HepG2 (cell line): ENCODE measurements around the gene APCDD1L. TPM values are rescaled to one million over a fixed set of nuclear protein-coding genes. Genes with fewer than 3 reads are reported as not detected.

Experiments used
- ATAC-seq: fragments of 200-7000 bp; cut with Tn5 transposase; 3 replicates; pipeline ENCODE4 v1.9.1; 2020; ENCODE audit warnings: mild to moderate bottlenecking, moderate library complexity
- BruUV-seq: library from RNA; stranded (reverse); fragments of 400-500 nt; replicated peaks from 2 replicates; lab custom pipeline; 2021; lab: Mats Ljungman, UMichigan
- CTCF ChIA-PET: fragments of 300-600 bp; formaldehyde crosslinking; extraction: SDS; loops from one replicate; lab custom pipeline; 2021; ENCODE audit warnings: low total read pairs, inconsistent platforms, low intra/inter-chr PET ratio; lab: Yijun Ruan, JAX
- POLR2A ChIA-PET: fragments of 350-600 bp; sonication (Branson Sonifier 250); formaldehyde crosslinking; loops from one replicate; lab custom pipeline; 2020; ENCODE audit warnings: antibody characterized with exemption, inconsistent platforms; lab: Yijun Ruan, JAX
- DNase-seq: peaks from one replicate; pipeline ENCODE4 v3.0.0-alpha.2; 2015; ENCODE audit warnings: low spot score
- FAIRE-seq: peaks from 3 replicates; lab custom pipeline; 2011; peaks lifted over from hg19 to GRCh38; lab: Jason Lieb, UNC
- H2AFZ ChIP-seq: one replicate; pipeline ENCODE4 v1.6.1; 2011; ENCODE audit warnings: low read length, inconsistent platforms
- H3K27ac ChIP-seq: fragments of 300-600 bp; 3 replicates; pipeline ENCODE4 v1.8.0; 2011; ENCODE audit warnings: mixed run types, mild to moderate bottlenecking, mixed read lengths, low read length, inconsistent platforms; ENCODE audit not compliant: insufficient read depth; ENCODE audit errors: extremely low read length
- H3K27me3 ChIP-seq, 2 experiments: fragments of 200-600 bp in 1 of 2; 2 replicates in 1 of 2; 3 replicates in 1 of 2; pipeline versions ENCODE4 v1.6.0 to v1.8.0; 2011; ENCODE audit warnings: low read length in 2 of 2, mild to moderate bottlenecking in 2 of 2, moderate library complexity in 2 of 2, inconsistent platforms in 1 of 2; ENCODE audit not compliant: insufficient read depth in 2 of 2, control insufficient read depth in 1 of 2
- H3K36me3 ChIP-seq, 2 experiments: fragments of 200-600 bp in 1 of 2; replicated peaks in 1 of 2; 2 replicates in 1 of 2; 3 replicates in 1 of 2; pipeline versions ENCODE4 v1.5.1 to v1.8.0; 2011; ENCODE audit warnings: low read length in 2 of 2, inconsistent platforms in 1 of 2; ENCODE audit not compliant: insufficient read depth in 2 of 2, control insufficient read depth in 1 of 2
- H3K4me1 ChIP-seq: 2 replicates; pipeline ENCODE4 v1.5.1; 2012; ENCODE audit warnings: low read length, inconsistent platforms; ENCODE audit not compliant: insufficient read depth
- H3K4me2 ChIP-seq: 2 replicates; pipeline ENCODE4 v1.6.0; 2011; ENCODE audit warnings: low read depth, low read length, inconsistent platforms
- H3K4me3 ChIP-seq, 3 experiments: fragments of 200-600 bp in 1 of 3; sonication (generic), shearing (Covaris generic) in 1 of 3; replicated peaks in 1 of 3; 2 replicates each; pipeline ENCODE4 v1.5.1; 2011 to 2016; ENCODE audit warnings: low read length in 3 of 3, inconsistent platforms in 2 of 3, low read depth in 2 of 3, mild to moderate bottlenecking in 2 of 3, control low read depth in 1 of 3, mixed read lengths in 1 of 3; ENCODE audit not compliant: insufficient read depth in 1 of 3
- H3K79me2 ChIP-seq: one replicate; pipeline ENCODE4 v1.6.1; 2011; ENCODE audit warnings: low read length, inconsistent platforms; ENCODE audit not compliant: insufficient read depth
- H3K9ac ChIP-seq: 2 replicates; pipeline ENCODE4 v1.6.0; 2011; ENCODE audit warnings: mild to moderate bottlenecking, low read depth, low read length, inconsistent platforms; ENCODE audit not compliant: insufficient read depth
- H3K9me3 ChIP-seq: 2 replicates; pipeline ENCODE4 v1.5.1; 2012; ENCODE audit warnings: mild to moderate bottlenecking, low read length
- H4K20me1 ChIP-seq: 2 replicates; pipeline ENCODE4 v1.6.0; 2011; ENCODE audit warnings: inconsistent platforms, mild to moderate bottlenecking, low read length, moderate library complexity; ENCODE audit not compliant: insufficient read depth
- ATRX ChIP-seq: sonication (generic); formaldehyde crosslinking; IDR thresholded peaks from 2 replicates; pipeline ENCODE4 v1.4.0; 2020; ENCODE audit warnings: missing genetic modification reagents, borderline replicate concordance
- CENPT ChIP-seq: sonication (generic); formaldehyde crosslinking; IDR thresholded peaks from 2 replicates; pipeline ENCODE4 v1.8.0; 2022; ENCODE audit warnings: low read depth, mild to moderate bottlenecking, moderate library complexity, missing genetic modification reagents
- DBP ChIP-seq: sonication (generic); formaldehyde crosslinking; IDR thresholded peaks from 2 replicates; pipeline ENCODE4 v1.4.0; 2020; ENCODE audit warnings: missing genetic modification reagents; ENCODE audit errors: not compliant biosample characterization
- DMTF1 ChIP-seq: sonication (generic); formaldehyde crosslinking; IDR thresholded peaks from 2 replicates; pipeline ENCODE4 v1.4.0; 2020; ENCODE audit warnings: mild to moderate bottlenecking, missing genetic modification reagents
- ETV6 ChIP-seq: sonication (generic); formaldehyde crosslinking; conservative IDR thresholded peaks from 2 replicates; pipeline ENCODE4 v1.4.0; 2020; ENCODE audit warnings: missing genetic modification reagents
- PCBP2 ChIP-seq: fragments of 200-400 bp; formaldehyde crosslinking; optimal IDR thresholded peaks from 2 replicates; pipeline ENCODE3; 2018; ENCODE audit warnings: low read length, low read depth; ENCODE audit not compliant: poor library complexity, severe bottlenecking
- RELA ChIP-seq: sonication (generic); formaldehyde crosslinking; IDR thresholded peaks from 2 replicates; pipeline ENCODE4 v1.4.0; 2020; ENCODE audit warnings: missing genetic modification reagents
- SIX4 ChIP-seq: sonication (generic); formaldehyde crosslinking; IDR thresholded peaks from 2 replicates; pipeline ENCODE4 v1.4.0; 2020; ENCODE audit warnings: missing genetic modification reagents
- TEAD3 ChIP-seq: optimal IDR thresholded peaks from 2 replicates; pipeline ENCODE3; 2016; ENCODE audit warnings: borderline replicate concordance
- ZNF143 ChIP-seq: sonication (generic); formaldehyde crosslinking; IDR thresholded peaks from 2 replicates; pipeline ENCODE4 v1.4.0; 2020; ENCODE audit warnings: missing genetic modification reagents
- ZNF251 ChIP-seq: sonication (generic); formaldehyde crosslinking; IDR thresholded peaks from 2 replicates; pipeline ENCODE4 v1.9.0; 2021; ENCODE audit warnings: mild to moderate bottlenecking, missing genetic modification reagents
- ZNF275 ChIP-seq: sonication (generic); formaldehyde crosslinking; IDR thresholded peaks from 2 replicates; pipeline ENCODE4 v1.8.0; 2022; ENCODE audit warnings: missing genetic modification reagents, mild to moderate bottlenecking, inconsistent platforms, borderline replicate concordance
- WGBS: methylation state at CpG from one replicate; pipeline ENCODE4 v1.1.6; 2017; ENCODE audit warnings: low lambda C conversion rate; 5-methylcytosine and 5-hydroxymethylcytosine counted together
- in situ Hi-C: cut with HindIII; loops from 2 replicates; pipeline ENCODE4 v1.10.0; 2017; ENCODE audit warnings: low pct_unique_long_range_greater_than_20kb; ENCODE audit not compliant: extremely low pct_ligation_motif_present
- intact Hi-C: fragments of 100-400 bp; cut with micrococcal nuclease; formaldehyde crosslinking; loops from one replicate; pipeline ENCODE4 v1.10.0; 2022; ENCODE audit not compliant: unreplicated experiment
- polyA plus RNA-seq, 8 experiments: library from polyadenylated mRNA; depleted of rRNA in 3 of 8; stranded (reverse) in 7 of 8; unstranded in 1 of 8; fragments of >200 nt; fragmentation: Illumina TruSeq in 4 of 8; extraction: Trizol in 4 of 8; gene quantifications; 2 replicates each; pipeline versions ENCODE4 v1.2.1 to v1.2.3, GENCODE V29; 2011 to 2016; ENCODE audit warnings: low read depth in 4 of 8, missing spikeins in 1 of 8, mixed read lengths in 1 of 8; ENCODE audit not compliant: insufficient read depth in 1 of 8
- total RNA-seq, 5 experiments: library from RNA; depleted of rRNA; stranded (reverse); fragments of >200 nt; fragmentation: Illumina TruSeq; extraction: Trizol; gene quantifications; 2 replicates each; pipeline ENCODE4 v1.2.3, GENCODE V29; 2016; ENCODE audit warnings: low read depth in 1 of 5

Gene APCDD1L
- total and polyA plus RNA-seq, 2 of the 13 experiments (the other 11 are each of a cell fraction or from before 2014, with no cell fraction given): not detected

GRCh38 chr20:58544891-58545290 is 29.7 kb upstream of the APCDD1L start:
- Histone ChIP-seq H2AFZ (no peak overlapping the region), H3K27ac (no peak overlapping the region), H3K9me3 (no peaks in the 10 kb centered on the region), H3K9ac (no peak overlapping the region), H3K4me3 (no peak overlapping the region), H3K79me2 (no peaks in the 10 kb centered on the region), H3K27me3 (peaks cover 7 to 79% of the 10 kb centered on the region in 2 experiments), H4K20me1 (no peaks in the 10 kb centered on the region), H3K36me3 (no peaks in the 10 kb centered on the region), H3K4me1 (no peaks in the 10 kb centered on the region), H3K4me2 (no peak overlapping the region)
- intact Hi-C loops: no loop called here
- ATAC-seq (no peak), DNase-seq (no peak), FAIRE-seq (no peak)
- WGBS: 50% methylated on average over 4 of the region's 4 CpGs
- TF ChIP-seq RELA (CRISPR knock-in tag): no peak
- TF ChIP-seq ZNF275 (CRISPR knock-in tag): no peak
- no peak for TF ChIP-seq ATRX (CRISPR knock-in tag)
- no peak for TF ChIP-seq TEAD3 (CRISPR knock-in tag)
- no peak for TF ChIP-seq ETV6 (CRISPR knock-in tag)
- TF ChIP-seq ZNF251 (CRISPR knock-in tag): no peak
- no peak for TF ChIP-seq PCBP2
- no peak for TF ChIP-seq CENPT (CRISPR knock-in tag)
- TF ChIP-seq DMTF1: no peak
- TF ChIP-seq DBP (CRISPR knock-in tag): no peak
- no peak for TF ChIP-seq SIX4
- TF ChIP-seq ZNF143 (CRISPR knock-in tag): no peak
- BruUV-seq: no TSS peak
- in situ Hi-C loops: no loop called here
- ChIA-PET POLR2A (no interaction called here), CTCF (no interaction called here)
